Neural crest cell (in vitro differentiated cells): Measurements from ENCODE around the gene SGPL1. TPM values are rescaled to one million over a fixed set of nuclear protein-coding genes. Genes with fewer than 3 reads are reported as not detected.

Experiments
- DNase-seq: peaks from one replicate; pipeline ENCODE4 v3.0.0; 2021; ENCODE audit warnings: low read depth, mixed read lengths, low spot score
- H3K27ac Mint-ChIP-seq: one replicate; pipeline ENCODE4 v1.8.0; 2021; ENCODE audit warnings: mild to moderate bottlenecking, mixed read lengths; ENCODE audit not compliant: unreplicated experiment
- H3K27me3 Mint-ChIP-seq: 2 replicates; pipeline ENCODE4 v1.8.0; 2021; ENCODE audit warnings: low read depth, mild to moderate bottlenecking, mixed read lengths
- H3K36me3 Mint-ChIP-seq: 2 replicates; pipeline ENCODE4 v1.8.0; 2021; ENCODE audit warnings: low read depth, mild to moderate bottlenecking, mixed read lengths
- H3K4me1 Mint-ChIP-seq: 2 replicates; pipeline ENCODE4 v1.8.0; 2021; ENCODE audit warnings: mixed read lengths
- H3K4me3 Mint-ChIP-seq: one replicate; pipeline ENCODE4 v1.8.0; 2021; ENCODE audit warnings: mild to moderate bottlenecking, mixed read lengths
- H3K9me3 Mint-ChIP-seq: 2 replicates; pipeline ENCODE4 v1.8.0; 2021; ENCODE audit warnings: mixed read lengths
- CTCF ChIP-seq: fragments of 200-600 bp; sonication (generic); conservative IDR thresholded peaks from 2 replicates; pipeline ENCODE4 v1.5.0; 2021; ENCODE audit warnings: antibody characterized with exemption, mild to moderate bottlenecking
- total RNA-seq: library from RNA; stranded (reverse); gene quantifications from 2 replicates; pipeline ENCODE4 v1.2.1, GENCODE V29; 2021

Gene SGPL1
- total RNA-seq, 1 donor from 2014 or later: 58.2 TPM

GRCh38 chr10:70913893-70914240 is 98.1 kb downstream of the SGPL1 start:
- H3K4me3 Mint-ChIP-seq: no peak overlapping the region
- no peak for DNase-seq
- TF ChIP-seq CTCF: no peak
- no peaks in the 10 kb centered on the region for H3K4me1 Mint-ChIP-seq
- H3K27me3 Mint-ChIP-seq: no peaks in the 10 kb centered on the region
- no peak overlapping the region for H3K27ac Mint-ChIP-seq
- no peaks in the 10 kb centered on the region for H3K9me3 Mint-ChIP-seq
- H3K36me3 Mint-ChIP-seq: no peaks in the 10 kb centered on the region

- H3K4me3 Mint-ChIP-seq: no peak overlapping the region
- no peaks in the 10 kb centered on the region for H3K36me3 Mint-ChIP-seq
- H3K27me3 Mint-ChIP-seq: no peaks in the 10 kb centered on the region
- no peak overlapping the region for H3K27ac Mint-ChIP-seq
- no peak for DNase-seq
- no peaks in the 10 kb centered on the region for H3K4me1 Mint-ChIP-seq
- no peak for TF ChIP-seq CTCF
- no peaks in the 10 kb centered on the region for H3K9me3 Mint-ChIP-seq
Observed at GRCh38 chr10:70914316-70914864, 98.6 kb downstream of the SGPL1 start.

- Mint-ChIP-seq H3K4me1 (no peaks in the 10 kb centered on the region), H3K9me3 (no peaks in the 10 kb centered on the region), H3K27me3 (no peaks in the 10 kb centered on the region), H3K36me3 (no peaks in the 10 kb centered on the region), H3K4me3 (no peak overlapping the region), H3K27ac (no peak overlapping the region)
- TF ChIP-seq CTCF: no peak
- no peak for DNase-seq
Observed at GRCh38 chr10:70915206-70915605, 99.5 kb downstream of the SGPL1 start.

- no peaks in the 10 kb centered on the region for H3K36me3 Mint-ChIP-seq
- no peak for DNase-seq
- TF ChIP-seq CTCF: no peak
- H3K4me3 Mint-ChIP-seq: no peak overlapping the region
- H3K27ac Mint-ChIP-seq: no peak overlapping the region
- H3K9me3 Mint-ChIP-seq: no peaks in the 10 kb centered on the region
- H3K4me1 Mint-ChIP-seq: no peaks in the 10 kb centered on the region
- H3K27me3 Mint-ChIP-seq: no peaks in the 10 kb centered on the region
Observed at GRCh38 chr10:70915806-70916205, 100.1 kb downstream of the SGPL1 start.

GRCh38 chr10:70916241-70916640 is 100.5 kb downstream of the SGPL1 start:
- Mint-ChIP-seq H3K36me3 (no peaks in the 10 kb centered on the region), H3K27me3 (no peaks in the 10 kb centered on the region), H3K4me3 (no peak overlapping the region), H3K27ac (no peak overlapping the region), H3K9me3 (no peaks in the 10 kb centered on the region), H3K4me1 (no peaks in the 10 kb centered on the region)
- no peak for TF ChIP-seq CTCF
- no peak for DNase-seq

GRCh38 chr10:70917226-70917625 is 101.5 kb downstream of the SGPL1 start:
- Mint-ChIP-seq H3K27me3 (peaks cover 4% of the 10 kb centered on the region), H3K9me3 (no peaks in the 10 kb centered on the region)

More at GRCh38 chr10:70917226-70917625, 101.5 kb downstream of the SGPL1 start:
- no peaks in the 10 kb centered on the region for H3K36me3 Mint-ChIP-seq
- no peaks in the 10 kb centered on the region for H3K4me1 Mint-ChIP-seq
- no peak for TF ChIP-seq CTCF
- DNase-seq: no peak
- no peak overlapping the region for H3K4me3 Mint-ChIP-seq
- no peak overlapping the region for H3K27ac Mint-ChIP-seq
